CD4-positive, alpha-beta T cell treated with Interferon alpha-2 for 1 hour (primary cell): ENCODE data around the gene AFG3L2.

Experiments
- DNase-seq, 2 donors: peaks; one replicate each; pipeline ENCODE4 v3.0.0-alpha.2; 2020 to 2022

Gene AFG3L2

DNA sequence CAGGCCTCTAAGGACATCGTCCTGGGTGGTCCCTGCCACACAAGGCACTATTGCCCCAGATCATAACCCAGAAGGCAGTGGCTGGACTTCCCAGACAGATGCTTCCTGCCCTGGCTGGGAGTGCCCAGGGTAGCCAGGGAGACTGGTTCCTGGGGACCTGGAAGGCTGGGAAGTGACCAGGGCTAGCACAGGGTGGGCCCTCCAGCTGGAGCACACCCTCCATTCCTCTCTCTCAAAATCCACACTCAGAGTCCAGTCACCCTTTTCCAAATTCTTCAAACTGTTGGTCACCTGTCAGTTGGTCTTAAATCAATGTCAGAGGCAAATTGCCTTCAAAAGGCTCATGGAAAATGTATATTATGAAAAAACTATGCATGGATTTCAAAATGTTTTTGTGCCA lies 80.6 kb downstream of the AFG3L2 start:
- DNase-seq = no peak

DNA sequence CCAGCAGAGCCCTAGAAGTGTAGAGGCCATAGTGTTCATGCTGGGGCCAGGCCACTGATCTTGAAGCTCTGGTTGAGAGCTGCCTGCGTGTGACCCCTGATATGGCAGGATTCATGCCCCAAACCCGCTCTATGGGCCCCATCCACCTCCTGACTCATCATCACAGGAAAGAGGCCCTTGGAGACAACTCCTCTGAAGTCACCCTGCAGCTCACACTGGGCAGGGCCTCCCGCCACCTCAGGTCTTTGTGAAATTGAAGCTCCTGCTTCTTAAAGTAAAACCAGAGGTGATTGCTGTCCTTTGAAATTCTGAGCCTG lies 81.0 kb downstream of the AFG3L2 start:
- DNase-seq = no peak

GRCh38 chr18:12295389-12296086 lies 81.5 kb downstream of the AFG3L2 start:
- DNase-seq = no peak

GRCh38 chr18:12293831-12294230 lies 83.2 kb downstream of the AFG3L2 start:
- no peak for DNase-seq

DNA sequence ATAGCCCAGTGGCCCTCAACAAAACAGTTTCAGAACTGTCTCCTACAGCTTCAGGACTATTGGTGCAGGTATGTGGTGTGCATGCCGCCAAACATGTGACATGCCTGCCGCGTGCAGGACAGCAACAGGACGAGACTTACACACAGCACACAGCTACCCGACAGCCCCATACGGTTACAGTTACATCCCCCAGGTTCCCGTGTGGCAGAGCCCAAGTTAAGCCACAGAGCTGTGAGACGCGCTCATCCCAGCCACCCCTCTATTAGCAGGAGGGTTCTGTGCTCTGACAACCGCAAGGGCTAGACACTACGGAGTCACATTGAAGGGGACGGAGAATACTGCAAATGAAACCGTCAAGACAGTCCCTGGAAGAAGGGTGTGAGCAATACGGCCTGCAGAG lies 85.3 kb downstream of the AFG3L2 start:
- DNase-seq = no peak

DNA sequence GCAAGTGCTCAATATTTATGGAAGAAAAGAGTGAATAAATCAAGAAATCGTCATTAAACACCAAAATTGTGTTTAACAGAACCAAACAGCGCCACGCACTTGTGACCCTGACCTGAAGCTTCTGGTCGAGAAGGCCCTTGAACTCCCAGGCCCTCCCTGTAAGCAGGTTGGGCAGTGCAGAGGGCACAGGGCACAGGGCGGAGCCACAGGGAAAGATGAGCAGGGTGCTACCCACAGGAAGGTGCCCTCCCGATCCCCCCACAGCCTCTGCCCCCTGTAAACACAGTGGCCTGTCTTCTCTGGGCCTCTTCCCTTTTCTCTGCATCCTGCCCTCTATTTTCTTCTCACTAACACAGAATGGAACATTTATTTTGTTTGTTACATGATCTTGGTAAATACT lies 85.9 kb downstream of the AFG3L2 start:
- DNase-seq = no peak

GRCh38 chr18:12290086-12290485 lies 86.9 kb downstream of the AFG3L2 start:
- no peak for DNase-seq

DNA sequence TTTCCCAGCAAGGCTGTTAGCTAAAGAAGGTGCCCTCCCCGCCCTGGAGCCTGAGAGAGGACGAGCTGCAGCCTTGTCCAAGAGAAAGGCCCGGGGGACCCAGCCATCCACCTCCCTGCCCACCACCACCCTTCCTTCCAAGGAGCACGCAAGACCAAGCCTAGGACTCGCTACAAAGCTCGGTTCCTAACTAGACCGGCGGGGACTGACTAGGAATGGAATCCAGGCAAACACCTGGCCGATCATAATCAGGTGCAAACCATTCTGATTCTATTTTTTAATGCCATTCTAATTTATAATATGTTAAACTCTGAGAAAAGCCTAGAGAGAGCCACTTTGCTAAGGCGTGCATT lies 88.6 kb downstream of the AFG3L2 start:
- no peak for DNase-seq

DNA sequence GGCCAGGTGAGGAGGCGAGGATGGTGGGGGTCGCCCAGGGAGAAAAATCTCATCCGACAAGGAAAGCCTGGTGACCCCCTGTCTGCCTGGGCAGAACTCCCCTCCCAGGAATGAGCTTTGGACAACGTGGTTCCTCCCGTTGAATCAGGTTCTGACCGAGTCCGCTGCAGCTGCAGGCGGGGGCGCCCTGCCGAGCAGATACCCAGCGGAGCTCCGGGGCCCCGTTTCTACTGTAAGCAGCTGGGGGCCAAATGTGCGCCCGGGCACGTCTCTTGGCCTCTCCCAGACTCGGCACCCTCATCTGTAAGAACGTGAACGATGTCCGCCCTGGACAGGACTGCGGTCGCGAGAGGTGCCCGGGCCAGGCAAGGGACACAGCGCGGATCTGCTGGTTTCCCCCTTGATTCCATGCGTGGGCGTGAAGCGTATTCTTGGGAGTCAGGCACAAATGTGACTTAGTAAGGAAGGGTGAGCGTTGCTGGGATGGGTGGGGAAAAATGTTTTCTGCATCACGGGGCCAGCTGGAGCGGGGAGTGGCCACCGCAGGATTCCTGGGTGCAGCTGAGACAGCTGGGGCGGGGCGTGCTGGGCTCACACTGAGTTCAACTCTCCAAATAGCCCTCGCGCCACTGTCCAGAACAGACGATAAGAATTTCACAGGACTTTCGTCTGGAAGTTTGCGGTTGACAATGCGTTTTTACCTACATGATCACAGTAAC lies 89.2 kb downstream of the AFG3L2 start:
- DNase-seq = no peak

DNA sequence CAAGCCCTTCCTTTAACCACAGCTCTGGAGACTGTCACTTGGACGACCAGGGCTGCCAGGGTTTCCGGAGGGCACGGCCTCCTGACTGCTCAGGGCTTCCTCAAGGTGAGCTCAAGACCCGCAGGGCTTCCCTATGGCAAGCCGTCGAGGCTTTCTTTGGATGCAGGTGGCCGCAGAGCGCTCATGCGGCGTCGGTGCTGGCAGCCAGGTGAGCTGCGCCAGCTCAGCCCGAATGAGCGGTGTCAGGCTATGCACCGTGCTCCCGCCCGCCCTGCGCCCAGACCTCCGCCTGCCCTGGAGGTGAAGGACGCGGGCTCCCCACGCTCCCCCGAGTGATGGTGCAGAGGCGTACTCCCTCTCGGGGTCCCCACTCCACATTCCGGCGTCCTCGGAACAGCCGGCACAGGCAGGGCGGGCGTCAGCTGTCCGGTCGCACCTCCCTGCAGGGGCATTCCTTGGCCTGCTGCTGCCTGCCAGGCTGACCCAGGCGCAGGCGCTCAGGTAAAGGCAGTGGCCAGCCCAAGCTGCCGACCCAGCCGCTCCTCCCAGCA lies 89.8 kb downstream of the AFG3L2 start:
- no peak for DNase-seq

DNA sequence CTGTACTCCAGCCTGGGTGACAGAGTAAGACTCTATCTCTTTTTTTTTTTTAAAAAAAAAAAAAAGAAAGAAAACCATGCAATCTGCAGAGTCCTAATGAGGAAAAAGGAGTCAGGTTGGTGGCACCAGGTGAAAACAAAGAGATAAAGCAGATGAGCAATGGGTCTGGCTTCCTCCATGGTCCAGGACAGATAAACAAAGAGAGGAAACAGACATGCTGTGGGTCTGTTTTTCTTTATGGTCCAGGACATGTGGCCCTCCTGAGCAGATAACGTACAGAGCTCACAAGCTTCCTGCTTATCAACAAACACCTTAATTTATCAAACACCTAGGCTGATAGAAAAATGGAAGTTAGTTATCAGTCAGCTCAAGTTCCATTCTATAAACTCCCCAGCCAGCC lies 93.4 kb downstream of the AFG3L2 start:
- DNase-seq = no peak

DNA sequence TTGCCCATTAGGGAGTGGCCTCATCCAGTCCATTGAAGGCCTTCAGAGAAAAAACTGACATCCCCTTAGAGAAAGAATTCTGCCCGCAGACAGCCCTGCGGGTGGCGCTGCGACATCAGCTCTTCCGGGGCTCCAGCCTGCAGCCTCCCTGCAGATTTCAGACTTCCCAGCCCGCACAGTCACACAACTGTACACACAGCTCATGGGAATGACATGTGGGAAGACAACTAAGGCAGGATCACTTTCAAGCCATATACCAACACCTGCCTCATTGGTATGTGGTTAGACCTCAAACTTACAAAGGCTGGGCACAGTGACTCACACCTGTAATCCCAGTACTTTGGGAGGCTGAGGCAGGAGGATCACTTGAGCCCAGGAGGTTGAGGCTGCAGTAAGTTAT lies 93.8 kb downstream of the AFG3L2 start:
- no peak for DNase-seq

GRCh38 chr18:12282442-12283039 lies 94.5 kb downstream of the AFG3L2 start:
- no peak for DNase-seq

GRCh38 chr18:12281861-12282260 lies 95.2 kb downstream of the AFG3L2 start:
- DNase-seq = no peak

GRCh38 chr18:12279781-12280531 lies 97.1 kb downstream of the AFG3L2 start:
- no peak for DNase-seq
